Right lobe of liver (tissue), 6 donors: ENCODE results near the gene KAZN. TPM values are rescaled to one million over a fixed set of nuclear protein-coding genes. Genes with fewer than 3 reads are reported as not detected.

Experiments used
- ATAC-seq, 4 donors: fragments of 200-7000 bp; cut with Tn5 transposase; one replicate each; pipeline ENCODE4 v1.9.1; 2020; ENCODE audit warnings: mild to moderate bottlenecking in 4 of 4, moderate library complexity in 4 of 4
- DNase-seq, 3 donors: peaks; one replicate each; pipeline ENCODE4 v3.0.0-alpha.2; 2020
- H3K27ac ChIP-seq, 3 donors: fragments of 200-600 bp; one replicate each; pipeline ENCODE4 v1.8.0; 2022
- H3K27me3 ChIP-seq, 2 donors: fragments of 200-600 bp; one replicate each; pipeline ENCODE4 v1.8.0; 2022
- H3K36me3 ChIP-seq, 4 donors: fragments of 200-600 bp; sonication (generic) in 1 of 4; one replicate each; pipeline versions ENCODE4 v1.5.1 to v1.8.0; 2017 to 2022; ENCODE audit warnings: control low read depth in 1 of 4
- H3K4me1 ChIP-seq, 4 donors: fragments of 200-600 bp; sonication (generic) in 1 of 4; one replicate each; pipeline versions ENCODE4 v1.5.1 to v1.8.0; 2017 to 2022; ENCODE audit warnings: control low read depth in 1 of 4
- H3K4me3 ChIP-seq, 3 donors: fragments of 200-600 bp; one replicate each; pipeline ENCODE4 v1.8.0; 2022
- H3K9me3 ChIP-seq, 4 donors: fragments of 200-600 bp; sonication (generic) in 1 of 4; one replicate each; pipeline versions ENCODE4 v1.5.1 to v1.8.0; 2017 to 2022; ENCODE audit warnings: control low read depth in 1 of 4
- CTCF ChIP-seq, 4 donors: fragments of 200-600 bp in 3 of 4; fragments of 450-650 bp in 1 of 4; IDR thresholded peaks; one replicate each; pipeline versions ENCODE4 v1.5.1 to v1.8.0; 2016 to 2022; ENCODE audit warnings: antibody characterized with exemption in 4 of 4, mild to moderate bottlenecking in 2 of 4
- POLR2A ChIP-seq: fragments of 450-650 bp; IDR thresholded peaks from one replicate; pipeline ENCODE4 v1.6.1; 2017; ENCODE audit warnings: antibody characterized with exemption, mild to moderate bottlenecking
- WGBS: methylation state at CpG from one replicate; pipeline ENCODE4 v1.1.6; 2018; ENCODE audit warnings: low coverage, low lambda C conversion rate; ENCODE audit not compliant: insufficient coverage; ENCODE audit errors: missing lambda C conversion rate; 5-methylcytosine and 5-hydroxymethylcytosine counted together
- intact Hi-C, 2 donors: fragments of 100-400 bp; cut with DNase I; formaldehyde crosslinking; loops; one replicate each; pipeline versions ENCODE4 v1.11.2 to v1.14.1; 2022
- total RNA-seq, 6 experiments: library from RNA; depleted of rRNA in 2 of 6; stranded (reverse); fragments of >200 nt in 2 of 6; fragmentation: NEBNext Ultra II Directional in 3 of 6; extraction: Animal tissue kit (Norgen Biotek cat#: 25700) in 3 of 6; gene quantifications; one replicate each; pipeline versions ENCODE4 v1.1.0 to v1.2.4, GENCODE V29; 2016 to 2023
- donor health status: DM: no; HTN: yes; CAD: no.
- donor health status: DM: no; HTN: no; CAD: no.
- donor health status: DM: no; HTN: no; CAD: no.
- donor health status: DM: no; HTN: yes; CAD: no.
- donor health status: DM: no; HTN: yes; CAD: no.

Gene KAZN
- total RNA-seq, 6 experiments from 2014 or later: 1.5 to 7.2 (median 2.7) TPM

GRCh38 chr1:14976256-14976655, 377.8 kb downstream of the KAZN start:
- intact Hi-C loops: no loop called here
- no peak for DNase-seq
- H3K9me3 ChIP-seq: no peaks in the 10 kb centered on the region
- H3K27ac ChIP-seq: no peak overlapping the region
- no peaks in the 10 kb centered on the region for H3K27me3 ChIP-seq
- ATAC-seq: peak in 3 of 4 donors; percentile 18 to 26 (median 25)
- TF ChIP-seq CTCF (IDR thresholded peaks at IDR 0.05): no peak
- TF ChIP-seq POLR2A: no peak
- WGBS: no CpG with 5 or more reads among the region's 13 CpGs
- no peaks in the 10 kb centered on the region for H3K4me1 ChIP-seq
- H3K36me3 ChIP-seq: no peaks in the 10 kb centered on the region
- H3K4me3 ChIP-seq: no peak overlapping the region

GRCh38 chr1:14977338-14977931, 378.9 kb downstream of the KAZN start:
- intact Hi-C loops: no loop called here
- H3K9me3 ChIP-seq: no peaks in the 10 kb centered on the region
- no peak overlapping the region for H3K27ac ChIP-seq
- DNase-seq (no peak), ATAC-seq (no peak)
- H3K4me1 ChIP-seq: no peaks in the 10 kb centered on the region
- WGBS: 48% methylated on average over 3 of the region's 15 CpGs
- no peaks in the 10 kb centered on the region for H3K27me3 ChIP-seq
- no peak overlapping the region for H3K4me3 ChIP-seq
- H3K36me3 ChIP-seq: no peaks in the 10 kb centered on the region
- TF ChIP-seq POLR2A (no peak), CTCF (IDR thresholded peaks at IDR 0.05) (no peak)

GRCh38 chr1:14980621-14981218, 382.2 kb downstream of the KAZN start:
- H3K4me1 ChIP-seq: no peaks in the 10 kb centered on the region
- no peaks in the 10 kb centered on the region for H3K9me3 ChIP-seq
- intact Hi-C loops: no loop called here
- no peak overlapping the region for H3K4me3 ChIP-seq
- DNase-seq (no peak), ATAC-seq (peak; percentile 35 to 69 (median 40))
- no peak for TF ChIP-seq CTCF (IDR thresholded peaks at IDR 0.05)
- no peak for TF ChIP-seq POLR2A
- no peaks in the 10 kb centered on the region for H3K27me3 ChIP-seq
- H3K27ac ChIP-seq: no peak overlapping the region
- 34% methylated on average over 9 of the region's 17 CpGs for WGBS
- no peaks in the 10 kb centered on the region for H3K36me3 ChIP-seq

GRCh38 chr1:14982029-14982428, 383.5 kb downstream of the KAZN start:
- Histone ChIP-seq H3K27me3 (no peaks in the 10 kb centered on the region), H3K36me3 (no peaks in the 10 kb centered on the region), H3K4me3 (no peak overlapping the region), H3K4me1 (no peaks in the 10 kb centered on the region), H3K27ac (no peak overlapping the region), H3K9me3 (no peaks in the 10 kb centered on the region)
- 73% methylated on average over 3 of the region's 14 CpGs for WGBS
- intact Hi-C loops: no loop called here
- ATAC-seq (no peak), DNase-seq (no peak)
- no peak for TF ChIP-seq POLR2A
- TF ChIP-seq CTCF (IDR thresholded peaks at IDR 0.05): no peak
